Ovary (tissue), 9 donors: ENCODE measurements around the gene FBXW7. TPM values are rescaled to one million over a fixed set of nuclear protein-coding genes. Genes with fewer than 3 reads are reported as not detected.

Experiments used
- DNase-seq, 5 donors: peaks; one replicate each; pipeline ENCODE4 v3.0.0-alpha.2; 2019 to 2020
- H3K27ac ChIP-seq, 2 donors: fragments of 200-600 bp; one replicate each; pipeline versions ENCODE4 v1.5.1 to v1.8.0; 2019 to 2022
- H3K27me3 ChIP-seq: fragments of 200-600 bp; one replicate; pipeline ENCODE4 v1.8.0; 2022
- H3K36me3 ChIP-seq: fragments of 200-600 bp; sonication (generic); one replicate; pipeline ENCODE4 v1.5.1; 2019
- H3K4me1 ChIP-seq: one replicate; pipeline ENCODE4 v1.8.1; 2013; ENCODE audit warnings: mild to moderate bottlenecking, moderate library complexity; ENCODE audit not compliant: insufficient read depth
- H3K4me3 ChIP-seq: fragments of 200-600 bp; sonication (generic); one replicate; pipeline ENCODE4 v1.5.1; 2017
- H3K9me3 ChIP-seq, 2 donors: fragments of 200-600 bp in 1 of 2; sonication (generic) in 1 of 2; one replicate each; pipeline versions ENCODE4 v1.5.1 to v1.8.1; 2013 to 2019; ENCODE audit warnings: mild to moderate bottlenecking in 1 of 2, moderate library complexity in 1 of 2
- CTCF ChIP-seq, 3 donors: fragments of 450-650 bp in 2 of 3; fragments of 200-600 bp in 1 of 3; IDR thresholded peaks; one replicate each; pipeline versions ENCODE4 v1.5.1 to v1.8.0; 2016 to 2022; ENCODE audit warnings: antibody characterized with exemption in 3 of 3, mild to moderate bottlenecking in 1 of 3
- EP300 ChIP-seq: sonication (generic); formaldehyde crosslinking; IDR thresholded peaks from one replicate; pipeline ENCODE4 v1.6.1; 2017; ENCODE audit warnings: antibody characterized with exemption
- POLR2A ChIP-seq: fragments of 450-650 bp; IDR thresholded peaks from one replicate; pipeline ENCODE4 v1.6.1; 2017; ENCODE audit warnings: antibody characterized with exemption, mild to moderate bottlenecking, moderate library complexity
- WGBS, 3 donors: extraction: QIAGEN DNeasy Blood & Tissue Kit in 1 of 3; methylation state at CpG; one replicate each; pipeline versions ENCODE4 v1.1.5 to v1.1.7; 2013 to 2017; 5-methylcytosine and 5-hydroxymethylcytosine counted together
- intact Hi-C, 4 donors: fragments of 100-400 bp; cut with DNase I; formaldehyde crosslinking; loops; one replicate each; pipeline versions ENCODE4 v1.11.0 to v1.15.1; 2022 to 2023
- polyA plus RNA-seq, 2 donors: library from polyadenylated mRNA; stranded (reverse); fragments of 200-250 nt in 1 of 2; fragments of 350-450 nt in 1 of 2; fragmentation: Illumina TruSeq in 1 of 2; extraction: RNeasy Lipid Tissue Mini Kit (QIAGEN cat#74804) in 1 of 2; gene quantifications; one replicate each; pipeline ENCODE4 v1.2.3, GENCODE V29; 2013 to 2014
- total RNA-seq, 7 donors: library from RNA; depleted of rRNA in 2 of 7; stranded (reverse); fragments of >200 nt in 2 of 7; fragmentation: NEBNext Ultra II Directional in 3 of 7; extraction: Animal tissue kit (Norgen Biotek cat#: 25700) in 3 of 7; gene quantifications; one replicate each; pipeline versions ENCODE4 v1.1.0 to v1.2.4, GENCODE V29; 2016 to 2023
- donor health status: DM: no; HTN: no; CAD: no; lungs with moderate emphysema.
- donor health status: DM: no; HTN: no; CAD: no.
- donor health status: Bipolar disorder and iron deficiency.
- donor health status: DM: yes; HTN: yes; CAD: no.
- donor health status: DM: no; HTN: no; CAD: no.
- donor health status: DM: yes; HTN: yes; CAD: no.

The FBXW7 gene
- total and polyA plus RNA-seq, 9 donors, result 9.1 to 66.8 (median 42.9) TPM

- Histone ChIP-seq H3K36me3 (no peaks in the 10 kb centered on the region), H3K27me3 (no peaks in the 10 kb centered on the region), H3K9me3 (no peaks in the 10 kb centered on the region), H3K27ac (no peak overlapping the region), H3K4me1 (no peaks in the 10 kb centered on the region), H3K4me3 (no peak overlapping the region)
- WGBS, 3 donors, result 75 to 82% (median 81%) methylated on average over 5 of the region's 5 CpGs
- intact Hi-C loops, result no loop called here
- TF ChIP-seq POLR2A (no peak), EP300 (no peak), CTCF (IDR thresholded peaks at IDR 0.05) (no peak)
- no peak for DNase-seq
These were observed 231.7 kb downstream of the FBXW7 start for GRCh38 chr4:152304220-152304619.

- H3K27ac ChIP-seq, result no peak overlapping the region
- no peak for TF ChIP-seq CTCF (IDR thresholded peaks at IDR 0.05)
- no peak for TF ChIP-seq POLR2A
- TF ChIP-seq EP300, result no peak
- 73 to 86% (median 82%) methylated on average over 6 of the region's 6 CpGs for WGBS, 3 donors
- DNase-seq, result no peak
- no peaks in the 10 kb centered on the region for H3K36me3 ChIP-seq
- no peaks in the 10 kb centered on the region for H3K9me3 ChIP-seq
- intact Hi-C loops, result no loop called here
- no peak overlapping the region for H3K4me3 ChIP-seq
- no peaks in the 10 kb centered on the region for H3K4me1 ChIP-seq
- no peaks in the 10 kb centered on the region for H3K27me3 ChIP-seq
These were observed 234.5 kb downstream of the FBXW7 start for GRCh38 chr4:152301381-152301780.

DNA sequence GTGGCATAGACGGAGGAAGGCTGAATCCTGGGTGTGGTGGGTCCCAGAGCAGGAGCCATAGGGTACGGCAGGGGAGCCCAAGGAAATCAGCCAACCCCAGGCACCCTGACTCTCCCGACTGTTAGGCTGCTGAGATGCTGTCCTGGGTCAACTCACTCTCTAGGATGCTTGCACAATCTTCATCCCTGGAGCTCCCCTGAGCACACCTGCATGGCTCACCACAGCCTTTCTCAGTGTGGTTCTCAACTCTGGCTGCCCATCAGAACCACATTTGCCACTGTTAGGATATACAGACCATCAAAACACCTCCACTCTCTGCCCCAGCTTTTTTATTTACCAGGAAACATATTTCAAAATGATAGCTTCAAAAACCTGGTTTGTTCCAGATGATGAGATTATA is 236.3 kb downstream of the FBXW7 start:
- Histone ChIP-seq H3K36me3 (no peaks in the 10 kb centered on the region), H3K4me3 (no peak overlapping the region), H3K27me3 (no peaks in the 10 kb centered on the region), H3K9me3 (no peaks in the 10 kb centered on the region), H3K4me1 (no peaks in the 10 kb centered on the region), H3K27ac (no peak overlapping the region)
- TF ChIP-seq CTCF (IDR thresholded peaks at IDR 0.05), result no peak
- TF ChIP-seq POLR2A, result no peak
- no peak for TF ChIP-seq EP300
- 83 to 92% (median 90%) methylated on average over 3 of the region's 3 CpGs for WGBS, 3 donors
- intact Hi-C loops, result no loop called here
- no peak for DNase-seq

- Histone ChIP-seq H3K9me3 (no peaks in the 10 kb centered on the region), H3K4me1 (no peaks in the 10 kb centered on the region), H3K27me3 (no peaks in the 10 kb centered on the region), H3K36me3 (no peaks in the 10 kb centered on the region), H3K4me3 (no peak overlapping the region), H3K27ac (no peak overlapping the region)
- DNase-seq, result no peak
- intact Hi-C loops, result no loop called here
- TF ChIP-seq CTCF (IDR thresholded peaks at IDR 0.05) (no peak), EP300 (no peak), POLR2A (no peak)
These were observed 239.5 kb downstream of the FBXW7 start for GRCh38 chr4:152296386-152296785.

DNA sequence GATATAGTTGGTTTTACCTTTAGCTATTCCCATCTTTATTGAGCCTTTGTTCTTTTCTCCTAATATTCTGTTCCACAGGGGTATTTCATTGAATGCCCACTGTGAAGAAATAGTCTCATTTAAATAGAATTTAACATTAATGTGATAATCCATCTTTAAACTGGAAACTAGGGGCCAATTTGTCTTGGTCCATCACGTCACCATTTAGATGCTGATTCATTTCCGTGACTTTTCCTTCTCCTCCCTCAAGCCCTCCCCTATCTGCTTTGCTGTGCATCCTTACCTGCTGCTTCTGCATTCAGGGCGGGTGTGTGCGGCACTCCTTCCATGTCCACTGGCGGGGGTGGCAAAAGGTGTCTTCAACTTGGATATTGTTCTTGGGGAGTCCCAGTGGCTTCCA is 241.1 kb downstream of the FBXW7 start:
- Histone ChIP-seq H3K4me1 (no peaks in the 10 kb centered on the region), H3K27ac (no peak overlapping the region), H3K27me3 (no peaks in the 10 kb centered on the region), H3K4me3 (no peak overlapping the region), H3K9me3 (no peaks in the 10 kb centered on the region), H3K36me3 (no peaks in the 10 kb centered on the region)
- intact Hi-C loops, result no loop called here
- TF ChIP-seq EP300 (no peak), CTCF (IDR thresholded peaks at IDR 0.05) (no peak), POLR2A (no peak)
- 95 to 97% (median 97%) methylated on average over 5 of the region's 5 CpGs for WGBS, 3 donors
- no peak for DNase-seq
